Mesothelial cell of epicardium (in vitro differentiated cells): ENCODE measurements around the gene DOK6. TPM values are rescaled to one million over a fixed set of nuclear protein-coding genes. Genes with fewer than 3 reads are reported as not detected.
"Not testable (repeated sequence)": the region's sequence is repeated elsewhere in the genome, so short reads cannot be mapped to it uniquely, and the experiment has no call there.

Source experiments
- DNase-seq, 2 experiments: peaks; one replicate each; pipeline ENCODE4 v3.0.0; 2021; ENCODE audit warnings: low spot score in 2 of 2; ENCODE audit not compliant: unreplicated experiment in 2 of 2
- H3K27ac Mint-ChIP-seq: 2 replicates; pipeline ENCODE4 v1.8.0; 2021; ENCODE audit warnings: mixed read lengths
- H3K27me3 Mint-ChIP-seq: 2 replicates; pipeline ENCODE4 v1.8.0; 2021; ENCODE audit warnings: low read depth, mixed read lengths
- H3K36me3 Mint-ChIP-seq: 2 replicates; pipeline ENCODE4 v1.8.0; 2021; ENCODE audit warnings: mixed read lengths
- H3K4me1 Mint-ChIP-seq: 2 replicates; pipeline ENCODE4 v1.8.0; 2021; ENCODE audit warnings: mixed read lengths
- H3K4me3 Mint-ChIP-seq: 2 replicates; pipeline ENCODE4 v1.8.0; 2021; ENCODE audit warnings: mild to moderate bottlenecking, moderate library complexity, mixed read lengths
- H3K9me3 Mint-ChIP-seq: 2 replicates; pipeline ENCODE4 v1.8.0; 2021; ENCODE audit warnings: mixed read lengths
- total RNA-seq: library from RNA; stranded (reverse); gene quantifications from 3 replicates; pipeline ENCODE4 v1.2.1, GENCODE V29; 2021
- TF ChIP-seq, protein P1 (sequence below): fragments of 200-600 bp; sonication (generic); IDR thresholded peaks from one replicate; pipeline ENCODE4 v1.5.0; 2021; ENCODE audit warnings: antibody characterized with exemption; ENCODE audit not compliant: unreplicated experiment

The DOK6 gene
- total RNA-seq, 1 donor from 2014 or later: 4.9 TPM

- H3K4me3 Mint-ChIP-seq: no peak overlapping the region
- H3K4me1 Mint-ChIP-seq: peaks cover 3% of the 10 kb centered on the region
- TF ChIP-seq, protein P1, sequence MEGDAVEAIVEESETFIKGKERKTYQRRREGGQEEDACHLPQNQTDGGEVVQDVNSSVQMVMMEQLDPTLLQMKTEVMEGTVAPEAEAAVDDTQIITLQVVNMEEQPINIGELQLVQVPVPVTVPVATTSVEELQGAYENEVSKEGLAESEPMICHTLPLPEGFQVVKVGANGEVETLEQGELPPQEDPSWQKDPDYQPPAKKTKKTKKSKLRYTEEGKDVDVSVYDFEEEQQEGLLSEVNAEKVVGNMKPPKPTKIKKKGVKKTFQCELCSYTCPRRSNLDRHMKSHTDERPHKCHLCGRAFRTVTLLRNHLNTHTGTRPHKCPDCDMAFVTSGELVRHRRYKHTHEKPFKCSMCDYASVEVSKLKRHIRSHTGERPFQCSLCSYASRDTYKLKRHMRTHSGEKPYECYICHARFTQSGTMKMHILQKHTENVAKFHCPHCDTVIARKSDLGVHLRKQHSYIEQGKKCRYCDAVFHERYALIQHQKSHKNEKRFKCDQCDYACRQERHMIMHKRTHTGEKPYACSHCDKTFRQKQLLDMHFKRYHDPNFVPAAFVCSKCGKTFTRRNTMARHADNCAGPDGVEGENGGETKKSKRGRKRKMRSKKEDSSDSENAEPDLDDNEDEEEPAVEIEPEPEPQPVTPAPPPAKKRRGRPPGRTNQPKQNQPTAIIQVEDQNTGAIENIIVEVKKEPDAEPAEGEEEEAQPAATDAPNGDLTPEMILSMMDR: no peak
- H3K36me3 Mint-ChIP-seq: no peaks in the 10 kb centered on the region
- peaks cover 3% of the 10 kb centered on the region for H3K9me3 Mint-ChIP-seq
- peaks cover 3% of the 10 kb centered on the region for H3K27me3 Mint-ChIP-seq
- H3K27ac Mint-ChIP-seq: no peak overlapping the region
- DNase-seq: no peak
Observed at GRCh38 chr18:69651243-69651642, 250.6 kb downstream of the DOK6 start.

- TF ChIP-seq, protein P1: no peak
- Mint-ChIP-seq H3K27me3 (peaks cover 3% of the 10 kb centered on the region), H3K27ac (no peak overlapping the region), H3K4me1 (no peaks in the 10 kb centered on the region), H3K36me3 (no peaks in the 10 kb centered on the region), H3K4me3 (no peak overlapping the region), H3K9me3 (peaks cover under 1% of the 10 kb centered on the region)
- DNase-seq: no peak
Observed at GRCh38 chr18:69655816-69656215, 255.1 kb downstream of the DOK6 start.

- TF ChIP-seq, protein P1: no peak
- DNase-seq: no peak
- H3K27ac Mint-ChIP-seq: no peak overlapping the region
- no peaks in the 10 kb centered on the region for H3K9me3 Mint-ChIP-seq
- H3K36me3 Mint-ChIP-seq: no peaks in the 10 kb centered on the region
- peaks cover under 1% of the 10 kb centered on the region for H3K27me3 Mint-ChIP-seq
- no peak overlapping the region for H3K4me3 Mint-ChIP-seq
- H3K4me1 Mint-ChIP-seq: no peaks in the 10 kb centered on the region
Observed at GRCh38 chr18:69658103-69658502, 257.4 kb downstream of the DOK6 start.

DNA sequence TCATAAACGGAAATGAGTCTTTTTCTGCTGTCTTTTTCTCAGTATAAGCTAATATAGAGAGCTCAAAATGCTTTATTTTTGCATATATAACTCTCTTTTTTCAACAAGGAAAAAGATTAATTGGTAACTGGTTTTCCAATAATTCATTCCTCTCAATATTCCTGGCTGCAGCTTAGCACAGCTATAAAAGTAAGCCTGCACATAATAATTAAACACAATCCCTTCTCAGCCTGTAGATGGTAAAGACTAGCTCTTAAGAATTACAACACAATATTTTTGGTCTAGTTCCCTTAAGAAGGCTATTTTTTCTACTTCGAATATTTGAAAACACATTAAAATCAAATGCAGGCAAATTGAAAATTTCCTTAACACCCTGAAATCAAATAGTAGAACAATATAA lies 258.0 kb downstream of the DOK6 start:
- no peak for DNase-seq
- no peaks in the 10 kb centered on the region for H3K9me3 Mint-ChIP-seq
- TF ChIP-seq, protein P1: no peak
- no peak overlapping the region for H3K27ac Mint-ChIP-seq
- no peaks in the 10 kb centered on the region for H3K4me1 Mint-ChIP-seq
- H3K36me3 Mint-ChIP-seq: no peaks in the 10 kb centered on the region
- no peak overlapping the region for H3K4me3 Mint-ChIP-seq
- H3K27me3 Mint-ChIP-seq: no peaks in the 10 kb centered on the region

- Mint-ChIP-seq H3K9me3 (no peaks in the 10 kb centered on the region), H3K4me3 (no peak overlapping the region), H3K4me1 (no peaks in the 10 kb centered on the region), H3K36me3 (no peaks in the 10 kb centered on the region), H3K27me3 (no peaks in the 10 kb centered on the region), H3K27ac (no peak overlapping the region)
- TF ChIP-seq, protein P1: no peak
- DNase-seq: no peak
Observed at GRCh38 chr18:69659142-69659651, 258.5 kb downstream of the DOK6 start.

DNA sequence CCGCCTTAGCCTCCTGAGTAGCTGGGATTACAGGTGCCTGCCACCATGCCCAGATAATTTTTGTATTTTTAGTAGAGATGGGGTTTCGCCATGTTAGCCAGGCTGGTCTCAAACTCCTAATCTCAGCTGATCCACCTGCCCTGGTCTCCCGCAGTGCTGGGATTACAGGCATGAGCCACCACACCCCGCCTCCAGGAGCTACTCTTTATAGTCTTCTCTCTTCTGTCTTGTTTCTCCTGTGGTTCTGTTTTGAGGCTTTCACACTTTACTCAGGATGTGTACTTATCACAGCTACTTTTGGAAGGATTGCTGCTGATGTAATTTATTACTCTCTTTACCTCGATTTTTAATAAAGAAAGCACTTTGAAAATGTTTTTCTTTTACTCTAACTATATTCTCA lies 261.4 kb downstream of the DOK6 start:
- not testable (repeated sequence) for H3K4me3 Mint-ChIP-seq, DNase-seq, H3K4me1 Mint-ChIP-seq, H3K9me3 Mint-ChIP-seq, H3K27me3 Mint-ChIP-seq, H3K36me3 Mint-ChIP-seq, H3K27ac Mint-ChIP-seq
